Psoas muscle (tissue), 8 donors: ENCODE results near the gene B3GALT6. TPM values are rescaled to one million over a fixed set of nuclear protein-coding genes. Genes with fewer than 3 reads are reported as not detected.
A peak's percentile ranks its signal among the peaks of the same experiment; 100 is the strongest.

Experiments
- ATAC-seq, 4 donors: fragments of 200-7000 bp; cut with Tn5 transposase; one replicate each; pipeline ENCODE4 v1.9.1; 2020; ENCODE audit warnings: moderate library complexity in 3 of 4, mild to moderate bottlenecking in 2 of 4
- DNase-seq, 2 donors: peaks; one replicate each; pipeline ENCODE4 v3.0.0-alpha.2; 2020
- H3K27ac ChIP-seq: fragments of 200-600 bp; one replicate; pipeline ENCODE4 v1.8.0; 2022
- H3K27me3 ChIP-seq, 3 donors: fragments of 200-600 bp in 1 of 3; one replicate each; pipeline versions ENCODE4 v1.6.1 to v1.8.0; 2013 to 2022; ENCODE audit warnings: low read length in 2 of 3, mild to moderate bottlenecking in 2 of 3, moderate library complexity in 1 of 3; ENCODE audit not compliant: insufficient read depth in 3 of 3
- H3K36me3 ChIP-seq, 2 donors: fragments of 200-600 bp in 1 of 2; one replicate each; pipeline versions ENCODE4 v1.6.1 to v1.8.0; 2013 to 2022; ENCODE audit warnings: low read depth in 1 of 2, mild to moderate bottlenecking in 1 of 2, moderate library complexity in 1 of 2; ENCODE audit not compliant: insufficient read depth in 1 of 2
- H3K4me1 ChIP-seq: fragments of 200-600 bp; one replicate; pipeline ENCODE4 v1.8.0; 2022
- H3K4me3 ChIP-seq: fragments of 200-600 bp; one replicate; pipeline ENCODE4 v1.8.0; 2022; ENCODE audit warnings: mild to moderate bottlenecking
- H3K9me3 ChIP-seq: fragments of 200-600 bp; one replicate; pipeline ENCODE4 v1.8.0; 2022
- CTCF ChIP-seq: fragments of 200-600 bp; IDR thresholded peaks from one replicate; pipeline ENCODE4 v1.8.0; 2022; ENCODE audit warnings: antibody characterized with exemption
- WGBS, 3 donors: extraction: QIAGEN DNeasy Blood & Tissue Kit; methylation state at CpG; one replicate each; pipeline versions ENCODE4 v1.1.6 to v1.1.7; 2013; 5-methylcytosine and 5-hydroxymethylcytosine counted together
- intact Hi-C, 2 donors: fragments of 100-400 bp; cut with DNase I; formaldehyde crosslinking; loops; one replicate each; pipeline versions ENCODE4 v1.11.0 to v1.14.2; 2022
- polyA plus RNA-seq, 3 donors: library from polyadenylated mRNA; stranded (reverse); fragments of 200-250 nt; gene quantifications; one replicate each; pipeline ENCODE4 v1.2.3, GENCODE V29; 2013
- total RNA-seq, 4 donors: library from RNA; stranded (reverse); fragmentation: NEBNext Ultra II Directional in 2 of 4; extraction: Animal tissue kit (Norgen Biotek cat#: 25700) in 2 of 4; gene quantifications; one replicate each; pipeline versions ENCODE4 v1.2.1 to v1.2.4, GENCODE V29; 2021 to 2023
- donor health status: healthy with polysubstance abuse.
- donor health status: DM: no; HTN: no; CAD: no; lungs with moderate emphysema.
- donor health status: Bipolar disorder and iron deficiency.
- donor health status: healthy.
- donor health status: DM: yes; HTN: yes; CAD: no.
- donor health status: DM: no; HTN: no; CAD: no.
- donor health status: DM: no; HTN: no; CAD: no.
- donor health status: DM: yes; HTN: yes; CAD: no.

The B3GALT6 gene
- total and polyA plus RNA-seq, 7 donors: 7.7 to 30.3 (median 11.4) TPM

- H3K4me3 ChIP-seq: no peak overlapping the region
- ATAC-seq (peak; percentile 58 to 80 (median 76)), DNase-seq (peak; percentile 50 to 80)
- no peak overlapping the region for H3K27ac ChIP-seq
- H3K4me1 ChIP-seq: no peaks in the 10 kb centered on the region
- no peaks in the 10 kb centered on the region for H3K9me3 ChIP-seq
- WGBS, 3 donors: 27 to 39% (median 30%) methylated on average over 23 to 26 of the region's 26 CpGs
- no peaks in the 10 kb centered on the region for H3K36me3 ChIP-seq
- no peak for TF ChIP-seq CTCF
- intact Hi-C loops: no loop called here
- peaks cover 0 to 23% (median 4%) of the 10 kb centered on the region in 3 donors for H3K27me3 ChIP-seq
Observed at GRCh38 chr1:1281533-1282321, 49.7 kb downstream of the B3GALT6 start.

GRCh38 chr1:1282998-1283397 lies 51.0 kb downstream of the B3GALT6 start:
- intact Hi-C loops: no loop called here
- no peak for ATAC-seq
- no peak for TF ChIP-seq CTCF
- Histone ChIP-seq H3K36me3 (no peaks in the 10 kb centered on the region), H3K9me3 (no peaks in the 10 kb centered on the region), H3K27me3 (peaks cover 0 to 33% (median 4%) of the 10 kb centered on the region in 3 donors), H3K4me1 (no peaks in the 10 kb centered on the region), H3K4me3 (no peak overlapping the region), H3K27ac (no peak overlapping the region)
- 66 to 74% (median 71%) methylated on average over 13 to 14 of the region's 14 CpGs for WGBS, 3 donors
- no peak for DNase-seq

GRCh38 chr1:1283821-1284220 lies 51.8 kb downstream of the B3GALT6 start:
- Histone ChIP-seq H3K4me1 (no peaks in the 10 kb centered on the region), H3K27ac (no peak overlapping the region), H3K9me3 (no peaks in the 10 kb centered on the region), H3K36me3 (no peaks in the 10 kb centered on the region), H3K4me3 (no peak overlapping the region), H3K27me3 (peaks cover 0 to 33% (median 4%) of the 10 kb centered on the region in 3 donors)
- intact Hi-C loops: no loop called here
- WGBS, 3 donors: 5 to 8% (median 8%) methylated on average over 5 to 8 of the region's 9 CpGs
- no peak for DNase-seq
- no peak for ATAC-seq
- TF ChIP-seq CTCF: no peak

Other genes starting within 250 kb of the B3GALT6 start
- gene HES4, start 232.1 kb upstream of the B3GALT6 start, total RNA-seq: 10 to 100 TPM in 3 of 4 donors, 1 to 10 TPM in 1; 7.2 to 21.8 (median 12.6) TPM
- gene HES4, start 232.1 kb upstream of the B3GALT6 start, polyA plus RNA-seq: 10 to 100 TPM in 1 of 3 donors, 1 to 10 TPM in 2; 2.3 to 20.2 (median 5.4) TPM
- gene ISG15, start 218.7 kb upstream of the B3GALT6 start, total RNA-seq: 10 to 100 TPM in 1 of 4 donors, 1 to 10 TPM in 3; 2.9 to 12.4 (median 8.1) TPM
- gene ISG15, start 218.7 kb upstream of the B3GALT6 start, polyA plus RNA-seq: 10 to 100 TPM; 13.3 to 22.1 (median 17.1) TPM
- gene AGRN, start 212.1 kb upstream of the B3GALT6 start, total RNA-seq: 1 to 10 TPM; 3.4 to 5.4 (median 4.6) TPM
- gene AGRN, start 212.1 kb upstream of the B3GALT6 start, polyA plus RNA-seq: 1 to 10 TPM; 1.3 to 3.0 (median 1.4) TPM
- not detected for gene RNF223, start 157.9 kb upstream of the B3GALT6 start, total RNA-seq
- gene RNF223, start 157.9 kb upstream of the B3GALT6 start, polyA plus RNA-seq: not detected
- 1 to 10 TPM; 1.5 to 3.5 (median 2.6) TPM for gene C1orf159, start 116.1 kb upstream of the B3GALT6 start, total RNA-seq
- 1 to 10 TPM; 4.1 to 6.7 (median 4.3) TPM for gene C1orf159, start 116.1 kb upstream of the B3GALT6 start, polyA plus RNA-seq
- under 1 TPM in 1 of 4 donors, not detected in 3; 0.27 TPM for gene TTLL10, start 58.4 kb upstream of the B3GALT6 start, total RNA-seq
- under 1 TPM; 0.03 to 0.10 (median 0.10) TPM for gene TTLL10, start 58.4 kb upstream of the B3GALT6 start, polyA plus RNA-seq
- gene TNFRSF18, start 25.6 kb upstream of the B3GALT6 start, total RNA-seq: under 1 TPM in 1 of 4 donors, not detected in 3; 0.27 TPM
- gene TNFRSF18, start 25.6 kb upstream of the B3GALT6 start, polyA plus RNA-seq: under 1 TPM; 0.04 to 0.76 (median 0.13) TPM
- 1 to 10 TPM; 1.4 to 4.6 (median 3.7) TPM for gene TNFRSF4, start 18.1 kb upstream of the B3GALT6 start, total RNA-seq
- 1 to 10 TPM; 1.7 to 3.8 (median 2.6) TPM for gene TNFRSF4, start 18.1 kb upstream of the B3GALT6 start, polyA plus RNA-seq
- gene SDF4, start 236 bp upstream of the B3GALT6 start, total RNA-seq: 100 to 1,000 TPM in 1 of 4 donors, 10 to 100 TPM in 3; 70.6 to 109 (median 82.5) TPM
- 100 to 1,000 TPM in 2 of 3 donors, 10 to 100 TPM in 1; 67.5 to 129 (median 108) TPM for gene SDF4, start 236 bp upstream of the B3GALT6 start, polyA plus RNA-seq
- 1 to 10 TPM in 2 of 4 donors, under 1 TPM in 2; 0.75 to 1.4 (median 1.0) TPM for gene C1QTNF12, start 14.5 kb downstream of the B3GALT6 start, total RNA-seq
- under 1 TPM; 0.13 to 0.98 (median 0.36) TPM for gene C1QTNF12, start 14.5 kb downstream of the B3GALT6 start, polyA plus RNA-seq
- gene UBE2J2, start 41.6 kb downstream of the B3GALT6 start, total RNA-seq: 10 to 100 TPM; 36.8 to 48.1 (median 42.4) TPM
- gene UBE2J2, start 41.6 kb downstream of the B3GALT6 start, polyA plus RNA-seq: 10 to 100 TPM; 44.9 to 80.9 (median 62.3) TPM
- gene SCNN1D, start 48.2 kb downstream of the B3GALT6 start, total RNA-seq: 1 to 10 TPM; 1.4 to 3.5 (median 1.4) TPM
- gene SCNN1D, start 48.2 kb downstream of the B3GALT6 start, polyA plus RNA-seq: 1 to 10 TPM in 2 of 3 donors, under 1 TPM in 1; 0.48 to 2.0 (median 1.6) TPM
- gene ACAP3, start 75.7 kb downstream of the B3GALT6 start, total RNA-seq: 10 to 100 TPM; 20.8 to 32.0 (median 26.3) TPM
- 10 to 100 TPM; 14.7 to 23.7 (median 15.5) TPM for gene ACAP3, start 75.7 kb downstream of the B3GALT6 start, polyA plus RNA-seq
- 1 to 10 TPM; 3.7 to 7.3 (median 5.8) TPM for gene PUSL1, start 76.4 kb downstream of the B3GALT6 start, total RNA-seq
- gene PUSL1, start 76.4 kb downstream of the B3GALT6 start, polyA plus RNA-seq: 1 to 10 TPM; 7.9 to 9.1 (median 9.0) TPM
- gene INTS11, start 92.4 kb downstream of the B3GALT6 start, total RNA-seq: 10 to 100 TPM; 55.6 to 80.8 (median 64.0) TPM
- gene INTS11, start 92.4 kb downstream of the B3GALT6 start, polyA plus RNA-seq: 10 to 100 TPM; 71.2 to 72.7 (median 71.8) TPM
- gene CPTP, start 92.6 kb downstream of the B3GALT6 start, total RNA-seq: 10 to 100 TPM; 18.2 to 39.5 (median 23.8) TPM
- gene CPTP, start 92.6 kb downstream of the B3GALT6 start, polyA plus RNA-seq: 10 to 100 TPM; 31.3 to 38.1 (median 33.4) TPM
- gene TAS1R3, start 99.0 kb downstream of the B3GALT6 start, total RNA-seq: under 1 TPM in 3 of 4 donors, not detected in 1; 0.06 to 0.10 (median 0.06) TPM
- under 1 TPM; 0.08 to 0.25 (median 0.18) TPM for gene TAS1R3, start 99.0 kb downstream of the B3GALT6 start, polyA plus RNA-seq
- 100 to 1,000 TPM; 162 to 215 (median 210) TPM for gene DVL1, start 117.2 kb downstream of the B3GALT6 start, total RNA-seq
- 100 to 1,000 TPM; 183 to 209 (median 206) TPM for gene DVL1, start 117.2 kb downstream of the B3GALT6 start, polyA plus RNA-seq
- 10 to 100 TPM in 3 of 4 donors, 1 to 10 TPM in 1; 7.2 to 24.3 (median 13.5) TPM for gene MXRA8, start 126.3 kb downstream of the B3GALT6 start, total RNA-seq
- gene MXRA8, start 126.3 kb downstream of the B3GALT6 start, polyA plus RNA-seq: 10 to 100 TPM in 2 of 3 donors, 1 to 10 TPM in 1; 9.8 to 16.9 (median 10.1) TPM
- gene AURKAIP1, start 143.0 kb downstream of the B3GALT6 start, total RNA-seq: 100 to 1,000 TPM; 180 to 194 (median 183) TPM
- gene AURKAIP1, start 143.0 kb downstream of the B3GALT6 start, polyA plus RNA-seq: 100 to 1,000 TPM; 306 to 534 (median 341) TPM
- 10 to 100 TPM; 40.2 to 71.8 (median 46.1) TPM for gene CCNL2, start 167.1 kb downstream of the B3GALT6 start, total RNA-seq
- gene CCNL2, start 167.1 kb downstream of the B3GALT6 start, polyA plus RNA-seq: 10 to 100 TPM; 50.1 to 59.3 (median 54.7) TPM
- gene MRPL20, start 175.1 kb downstream of the B3GALT6 start, total RNA-seq: 100 to 1,000 TPM; 114 to 159 (median 143) TPM
- gene MRPL20, start 175.1 kb downstream of the B3GALT6 start, polyA plus RNA-seq: 100 to 1,000 TPM; 211 to 308 (median 255) TPM
- gene ANKRD65, start 189.0 kb downstream of the B3GALT6 start, total RNA-seq: 1 to 10 TPM in 3 of 4 donors, under 1 TPM in 1; 0.77 to 5.4 (median 3.0) TPM
- gene ANKRD65, start 189.0 kb downstream of the B3GALT6 start, polyA plus RNA-seq: 1 to 10 TPM; 1.1 to 2.9 (median 1.6) TPM
- gene VWA1, start 203.5 kb downstream of the B3GALT6 start, total RNA-seq: 10 to 100 TPM in 3 of 4 donors, 1 to 10 TPM in 1; 4.5 to 25.3 (median 13.8) TPM
- 1 to 10 TPM; 1.4 to 7.8 (median 4.1) TPM for gene VWA1, start 203.5 kb downstream of the B3GALT6 start, polyA plus RNA-seq
- gene ATAD3C, start 217.5 kb downstream of the B3GALT6 start, total RNA-seq: under 1 TPM; 0.47 to 0.99 (median 0.61) TPM
- under 1 TPM; 0.12 to 0.61 (median 0.13) TPM for gene ATAD3C, start 217.5 kb downstream of the B3GALT6 start, polyA plus RNA-seq
- 10 to 100 TPM in 1 of 4 donors, 1 to 10 TPM in 3; 4.6 to 11.8 (median 9.0) TPM for gene ATAD3B, start 239.5 kb downstream of the B3GALT6 start, total RNA-seq
- gene ATAD3B, start 239.5 kb downstream of the B3GALT6 start, polyA plus RNA-seq: 10 to 100 TPM in 2 of 3 donors, 1 to 10 TPM in 1; 9.6 to 19.4 (median 12.3) TPM